ENCODE measurements around the gene MIDN.

The MIDN gene

GRCh38 chr19:1257475-1258162, 9.2 kb downstream of the MIDN start:
- DNase-seq (ENCODE audit: low spot score): no peak

DNA sequence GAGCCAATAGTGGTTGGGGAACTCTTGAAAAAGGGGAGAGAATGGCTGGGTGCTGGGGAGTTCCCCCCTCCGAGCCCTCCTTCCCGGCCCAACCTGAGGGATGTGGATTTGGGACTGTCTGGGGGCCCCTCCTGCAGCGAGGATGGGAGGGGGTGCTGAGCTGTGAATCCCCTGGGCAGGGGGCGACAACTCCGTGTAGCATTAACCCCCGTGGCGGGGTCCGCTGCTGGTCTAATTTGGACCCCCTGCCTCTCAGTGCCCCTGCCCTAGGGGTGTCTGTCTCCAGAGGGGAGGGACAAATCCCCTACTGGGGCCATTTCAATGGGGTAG, 9.7 kb downstream of the MIDN start:
- no peak for DNase-seq (ENCODE audit: low spot score)

- DNase-seq (ENCODE audit: low spot score): no peak
Measured at GRCh38 chr19:1258707-1259205, 10.4 kb downstream of the MIDN start.

GRCh38 chr19:1259206-1259875, 11.0 kb downstream of the MIDN start:
- peak; percentile 65 for DNase-seq (ENCODE audit: low spot score)

- no peak for DNase-seq (ENCODE audit: low spot score)
Measured at GRCh38 chr19:1259876-1260748, 11.7 kb downstream of the MIDN start.

DNA sequence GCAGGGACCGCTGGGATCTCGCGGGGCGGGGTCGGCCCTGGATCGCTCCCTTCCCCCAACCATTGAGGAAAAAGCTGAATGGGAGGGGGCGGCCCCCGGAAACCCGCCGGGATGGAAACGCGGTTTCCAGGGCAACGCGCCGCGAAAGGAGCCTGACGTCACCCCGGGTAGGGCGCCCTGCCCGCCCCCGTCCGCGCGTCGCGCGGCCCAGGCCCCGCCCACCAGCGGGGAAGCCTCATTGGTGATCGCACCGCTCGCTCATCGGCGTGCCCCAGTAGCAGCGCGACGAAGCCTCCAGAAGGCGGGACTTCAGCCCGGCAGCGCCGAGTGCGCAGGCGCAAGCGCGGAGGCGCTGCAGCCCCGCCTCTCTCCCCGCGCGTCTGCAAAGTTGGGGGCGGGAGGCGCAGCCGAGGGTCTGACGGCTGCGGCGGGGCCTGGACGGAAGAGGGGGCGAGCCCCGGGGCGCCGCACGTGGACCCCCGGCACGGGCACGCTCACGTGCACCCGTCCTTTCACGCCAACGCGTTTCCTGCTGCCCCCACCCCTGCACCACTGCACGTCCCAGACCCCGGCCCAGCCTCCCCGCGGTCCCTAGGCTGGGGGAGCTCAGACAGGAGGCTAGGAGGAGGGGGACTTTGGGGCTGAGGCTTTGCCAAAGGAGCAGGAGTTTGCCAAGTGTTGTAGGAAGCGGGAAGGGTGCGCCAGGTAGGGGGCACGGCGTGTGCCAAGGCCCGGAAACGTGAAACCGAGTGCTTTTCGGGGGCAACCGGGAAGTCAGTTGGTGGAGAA, 12.6 kb downstream of the MIDN start:
- DNase-seq (ENCODE audit: low spot score): peak; percentile 94

DNA sequence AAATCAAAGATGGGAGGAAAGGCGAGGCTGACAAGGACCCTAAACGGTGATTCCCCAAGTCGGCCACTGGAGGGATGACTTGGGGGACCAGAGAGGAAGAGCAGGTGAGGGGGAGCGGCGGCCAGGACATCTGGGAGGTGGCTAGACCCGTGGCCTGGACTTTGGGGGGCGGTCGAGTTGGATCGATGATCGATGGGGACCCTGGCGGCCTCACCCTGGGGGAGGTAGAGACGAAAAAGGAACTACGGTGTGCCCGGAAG, 13.1 kb downstream of the MIDN start:
- peak; percentile 63 for DNase-seq (ENCODE audit: low spot score)

DNA sequence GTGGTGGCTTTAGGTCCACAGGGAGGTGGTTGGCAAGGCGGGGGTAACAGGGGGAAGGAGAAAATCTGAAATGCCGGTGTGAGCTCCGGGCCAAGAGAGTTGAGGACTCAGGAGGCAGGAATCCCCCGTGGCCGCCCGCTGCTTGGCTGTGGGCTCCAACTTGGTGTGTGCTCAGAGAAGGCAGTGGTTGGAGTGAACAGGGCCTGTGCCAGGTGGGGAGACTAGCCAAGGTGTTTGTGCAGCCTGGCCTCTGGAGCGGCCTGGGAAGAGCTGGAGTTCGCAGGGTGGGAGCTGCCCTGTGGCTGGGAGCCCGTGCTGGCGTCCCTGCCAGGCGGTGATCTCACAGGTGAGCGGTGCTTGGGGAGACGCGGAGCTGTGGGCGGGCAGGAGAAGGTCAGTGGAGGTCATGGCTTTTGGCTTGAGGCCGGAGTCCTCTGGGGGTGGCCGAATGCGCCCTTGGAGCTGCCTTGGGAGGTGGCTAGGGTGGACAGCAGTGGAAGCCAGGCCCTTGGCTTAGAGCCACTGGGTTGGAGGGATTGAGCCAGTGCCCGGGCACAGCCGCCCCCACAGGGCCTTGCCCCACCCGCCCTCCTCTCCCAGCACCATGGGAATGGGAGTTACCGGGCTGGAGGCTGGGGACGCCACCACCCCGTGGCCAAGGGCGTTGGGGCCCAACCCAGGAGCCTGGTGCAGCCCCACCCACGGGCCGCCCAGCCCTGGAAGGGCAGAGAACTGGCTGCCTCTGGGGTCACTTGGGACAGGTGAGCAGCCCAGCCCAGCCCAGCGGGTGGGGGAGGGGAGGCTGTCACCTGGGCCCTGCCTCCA, 13.6 kb downstream of the MIDN start:
- DNase-seq (ENCODE audit: low spot score): no peak

DNA sequence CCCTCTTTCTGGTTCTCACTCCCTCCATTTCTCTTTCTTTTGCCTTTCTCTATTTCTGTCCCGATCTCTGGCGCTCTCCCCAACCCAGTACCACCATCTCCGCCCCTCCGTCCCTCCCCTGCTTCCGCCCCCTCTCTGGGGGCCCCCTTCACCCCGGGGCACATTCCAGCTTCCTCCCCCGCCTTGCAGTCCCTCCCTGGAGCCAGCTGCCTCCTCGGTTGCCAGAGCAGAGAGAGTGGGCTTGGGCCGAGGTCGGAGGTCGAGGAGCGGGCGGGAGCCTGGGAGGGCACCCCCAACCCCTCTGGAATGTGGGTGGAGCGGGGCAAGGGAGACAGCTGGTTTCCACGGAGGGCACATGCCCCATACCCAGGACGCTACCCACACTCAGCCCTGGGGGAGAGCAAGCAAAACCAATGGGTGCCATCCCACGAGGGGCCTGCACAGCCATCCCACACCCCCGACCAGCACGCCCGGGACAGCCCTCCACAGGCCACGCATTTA, 14.3 kb downstream of the MIDN start:
- no peak for DNase-seq (ENCODE audit: low spot score)

DNA sequence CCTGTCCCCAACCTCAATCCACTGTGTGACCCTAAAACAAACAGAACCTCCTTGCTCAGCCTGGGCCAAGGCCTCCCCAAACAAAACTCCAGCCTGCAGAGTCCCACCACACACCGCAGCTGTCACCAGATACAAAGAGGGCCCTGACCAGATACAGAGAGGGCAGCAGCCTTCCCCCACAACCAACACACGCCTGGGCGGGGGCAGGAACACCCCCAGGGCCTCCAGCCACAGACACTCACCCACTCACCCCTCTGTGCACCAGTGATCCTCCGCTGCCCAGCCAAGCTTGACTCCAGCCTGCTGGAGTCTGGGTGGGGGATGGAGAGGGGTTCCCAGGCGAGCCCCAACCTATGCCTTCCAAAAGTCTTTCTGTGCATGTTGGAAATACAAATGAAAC, 14.8 kb downstream of the MIDN start:
- DNase-seq (ENCODE audit: low spot score): no peak

GRCh38 chr19:1264801-1265614, 16.6 kb downstream of the MIDN start:
- no peak for DNase-seq (ENCODE audit: low spot score)

GRCh38 chr19:1265615-1266128, 17.3 kb downstream of the MIDN start:
- no peak for DNase-seq (ENCODE audit: low spot score)

GRCh38 chr19:1266129-1266915, 17.9 kb downstream of the MIDN start:
- DNase-seq (ENCODE audit: low spot score): peak; percentile 84

DNA sequence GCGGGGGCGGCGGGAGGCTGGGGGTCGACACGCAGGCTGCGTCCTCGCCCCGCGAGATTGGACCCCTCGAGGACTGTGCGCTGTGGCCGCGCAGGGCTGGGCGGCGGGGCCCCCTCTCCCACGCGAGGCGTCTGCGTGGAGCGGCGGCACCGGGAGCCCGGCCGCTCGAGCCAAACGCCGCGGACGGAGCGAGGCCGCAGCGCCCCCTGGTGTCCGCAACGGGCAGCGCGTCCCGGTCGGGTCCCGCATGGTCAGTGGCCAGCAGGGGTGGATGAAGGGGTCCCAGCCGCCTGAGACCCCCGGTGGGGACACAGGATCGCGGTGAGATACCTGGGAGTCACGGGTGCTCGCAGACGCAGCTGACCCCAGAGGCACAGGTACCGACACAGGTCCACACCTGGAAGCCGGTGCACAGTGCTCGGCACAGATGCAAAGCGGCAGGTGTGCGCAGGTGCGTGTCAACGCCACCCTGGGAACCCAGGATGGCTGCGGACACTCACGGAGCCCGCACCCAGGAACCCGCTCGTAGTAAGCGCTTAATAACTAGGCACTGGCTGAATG, 18.6 kb downstream of the MIDN start:
- DNase-seq (ENCODE audit: low spot score): peak; percentile 64

- no peak for DNase-seq (ENCODE audit: low spot score)
Measured at GRCh38 chr19:1267477-1268225, 19.3 kb downstream of the MIDN start.

DNA sequence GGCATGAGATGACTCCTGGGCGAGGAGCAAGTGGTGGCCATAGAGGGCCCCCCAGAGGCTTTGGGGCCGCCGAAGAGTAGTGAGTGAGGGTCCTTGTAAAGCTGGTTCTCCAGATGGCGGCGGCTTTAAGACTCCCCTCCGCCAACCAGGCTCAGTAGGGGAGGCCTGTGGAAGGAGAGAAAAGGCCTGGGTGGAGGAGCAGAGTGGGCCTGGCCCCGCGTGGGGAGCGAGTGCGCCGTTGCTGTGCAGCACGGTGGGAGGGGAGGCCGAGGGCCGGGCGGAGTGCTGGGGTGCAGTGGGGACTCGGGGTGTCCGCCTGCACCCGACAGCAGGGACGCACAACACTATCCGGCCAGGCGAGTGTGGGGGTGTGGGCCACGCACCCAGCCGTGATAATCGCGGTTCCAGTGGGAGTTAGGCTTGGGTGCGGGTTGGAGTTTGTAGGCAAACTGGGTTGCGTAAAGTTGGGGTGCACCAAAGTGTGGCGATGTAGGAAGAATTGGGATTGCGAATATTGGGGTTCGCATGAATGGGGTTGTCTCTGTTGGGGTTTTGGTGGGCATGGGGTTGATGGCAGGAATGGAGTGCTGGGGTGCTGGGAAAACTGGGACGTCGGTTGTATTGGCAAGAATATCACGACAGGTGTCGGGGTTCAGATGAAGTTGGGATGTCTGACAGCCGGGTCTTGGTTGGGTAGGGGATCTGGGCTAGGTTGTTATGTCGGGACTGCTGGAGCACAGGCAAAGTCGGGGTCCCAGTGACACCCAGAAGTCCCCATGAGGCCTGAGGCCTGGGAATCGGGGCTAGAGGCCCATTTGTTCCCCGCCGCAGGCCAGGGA, 20.1 kb downstream of the MIDN start:
- DNase-seq (ENCODE audit: low spot score): no peak

- peak; percentile 99 for DNase-seq (ENCODE audit: low spot score)
Measured at GRCh38 chr19:1269065-1269477, 20.7 kb downstream of the MIDN start, which contains the start of gene CIRBP. Gene CIRBP, plus strand, starts transcription at chr19:1269332. Its CDS starts 1,602 bp downstream, at chr19:1270934.
